LNCaP clone FGC (cell line): ENCODE data around the gene TIMELESS.

Experiments
- DNase-seq: peaks from one replicate; pipeline ENCODE4 v3.0.0-alpha.2; 2011; ENCODE audit warnings: low read depth
- H3K4me3 ChIP-seq: 2 replicates; pipeline ENCODE4 v1.5.1; 2011; ENCODE audit warnings: mild to moderate bottlenecking, low read depth, low read length, control low read depth
- CTCF ChIP-seq: IDR thresholded peaks from 2 replicates; pipeline ENCODE4 v1.5.1; 2012; ENCODE audit warnings: mild to moderate bottlenecking; ENCODE audit not compliant: control insufficient read depth, insufficient read depth; ENCODE audit errors: extremely low read depth

TIMELESS gene

DNA sequence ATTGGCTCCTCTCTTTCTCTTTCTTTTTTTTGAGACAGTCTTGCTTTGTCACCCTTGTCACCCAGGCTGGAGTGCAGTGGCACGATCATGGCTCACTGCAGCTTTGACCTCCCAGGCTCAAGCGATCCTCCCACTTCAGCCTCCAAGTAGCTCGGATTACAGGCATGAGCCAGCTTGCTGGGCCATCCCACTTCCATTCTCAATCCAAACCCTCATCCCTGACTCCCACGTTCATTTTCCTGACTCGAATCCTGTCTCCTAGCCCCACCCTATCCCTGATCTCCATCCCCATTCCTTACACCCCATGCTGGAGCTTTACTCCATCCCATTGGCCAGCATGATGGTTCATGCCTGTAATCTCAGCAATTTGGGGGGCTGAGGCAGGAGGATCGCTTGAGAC lies 26.9 kb upstream of the TIMELESS start:
- TF ChIP-seq CTCF, result no peak
- no peak overlapping the region for H3K4me3 ChIP-seq
- DNase-seq, result no peak

GRCh38 chr12:56474389-56474788 lies 25.2 kb upstream of the TIMELESS start:
- no peak for DNase-seq
- TF ChIP-seq CTCF, result no peak
- H3K4me3 ChIP-seq, result no peak overlapping the region

DNA sequence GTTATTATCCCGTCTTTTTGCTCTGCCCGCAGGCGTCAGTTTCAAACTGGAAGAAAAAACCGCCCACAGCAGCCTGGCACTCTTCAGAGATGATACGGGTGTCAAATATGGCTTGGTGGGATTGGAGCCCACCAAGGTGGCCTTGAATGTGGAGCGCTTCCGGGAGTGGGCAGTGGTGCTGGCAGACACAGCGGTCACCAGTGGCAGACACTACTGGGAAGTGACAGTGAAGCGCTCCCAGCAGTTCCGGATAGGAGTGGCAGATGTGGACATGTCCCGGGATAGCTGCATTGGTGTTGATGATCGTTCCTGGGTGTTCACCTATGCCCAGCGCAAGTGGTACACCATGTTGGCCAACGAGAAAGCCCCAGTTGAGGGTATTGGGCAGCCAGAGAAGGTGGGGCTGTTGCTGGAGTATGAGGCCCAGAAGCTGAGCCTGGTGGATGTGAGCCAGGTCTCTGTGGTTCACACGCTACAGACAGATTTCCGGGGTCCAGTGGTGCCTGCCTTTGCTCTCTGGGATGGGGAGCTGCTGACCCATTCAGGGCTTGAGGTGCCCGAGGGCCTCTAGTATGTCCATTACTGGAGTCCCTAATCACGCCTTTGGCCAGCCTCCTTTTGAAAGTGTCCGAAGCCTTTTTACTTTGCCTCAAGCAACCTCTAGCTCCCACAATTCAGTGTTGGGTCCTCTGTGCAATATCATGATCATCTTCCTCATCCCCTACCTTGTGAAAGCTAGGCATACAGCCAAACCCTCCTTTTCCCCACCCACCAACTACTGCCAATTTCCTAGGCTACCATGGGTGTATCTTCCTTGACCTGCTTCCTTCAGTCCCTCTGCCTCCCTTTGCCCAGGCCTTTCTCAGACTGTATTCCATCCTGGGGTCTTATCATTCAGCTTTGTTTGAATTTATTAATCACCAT lies 20.0 kb upstream of the TIMELESS start:
- TF ChIP-seq CTCF, result no peak
- peak overlapping the region; percentile 76 for H3K4me3 ChIP-seq
- DNase-seq, result no peak

DNA sequence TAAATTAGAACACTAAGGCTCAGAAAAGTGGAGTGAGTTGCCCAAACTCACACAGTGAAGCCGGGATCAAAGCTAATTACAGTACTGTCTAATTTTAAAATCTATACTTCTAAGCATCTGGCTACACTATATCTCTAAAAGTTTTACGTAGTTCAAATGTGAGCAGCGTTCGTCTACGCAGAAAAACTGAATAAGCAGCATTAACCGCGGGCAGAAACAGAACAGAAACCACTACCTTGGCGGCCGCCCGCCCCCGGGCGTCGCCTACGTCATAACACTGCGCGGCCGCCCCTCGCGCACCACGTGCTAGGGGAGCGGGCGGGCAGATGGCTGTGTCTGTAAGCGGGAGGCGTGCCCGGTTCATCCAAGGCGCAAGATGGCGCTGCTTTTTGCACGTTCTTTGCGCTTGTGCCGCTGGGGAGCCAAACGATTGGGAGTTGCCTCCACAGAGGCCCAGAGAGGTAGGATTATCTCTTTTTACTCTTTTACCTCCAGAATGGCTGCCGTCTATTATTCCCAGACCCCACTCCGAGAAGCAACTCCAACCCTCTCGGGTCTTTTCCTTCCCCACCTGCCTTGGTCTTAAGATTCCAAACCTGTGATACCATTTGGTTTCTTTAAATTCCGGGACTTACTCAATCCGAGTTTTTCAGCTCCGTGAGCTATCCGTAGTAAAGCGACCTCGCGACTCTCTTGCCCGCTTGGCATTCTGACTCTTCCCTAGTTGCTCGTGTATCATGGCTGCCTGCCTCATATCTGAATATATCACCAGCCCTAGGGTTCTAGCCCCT lies 19.2 kb upstream of the TIMELESS start, which contains the start of gene SPRYD4:
Gene SPRYD4, plus strand, starts transcription at position 363 of the 791 bp plus-strand sequence. Its CDS starts 14 bp downstream, at position 377.
- H3K4me3 ChIP-seq, result peak within 1 kb of the TSS; percentile 76
- TF ChIP-seq CTCF, result peak; percentile 67
- DNase-seq, result peak; percentile 77

- TF ChIP-seq CTCF, result no peak
- no peak overlapping the region for H3K4me3 ChIP-seq
- DNase-seq, result no peak
Observed at GRCh38 chr12:56462565-56462964, 13.3 kb upstream of the TIMELESS start.

DNA sequence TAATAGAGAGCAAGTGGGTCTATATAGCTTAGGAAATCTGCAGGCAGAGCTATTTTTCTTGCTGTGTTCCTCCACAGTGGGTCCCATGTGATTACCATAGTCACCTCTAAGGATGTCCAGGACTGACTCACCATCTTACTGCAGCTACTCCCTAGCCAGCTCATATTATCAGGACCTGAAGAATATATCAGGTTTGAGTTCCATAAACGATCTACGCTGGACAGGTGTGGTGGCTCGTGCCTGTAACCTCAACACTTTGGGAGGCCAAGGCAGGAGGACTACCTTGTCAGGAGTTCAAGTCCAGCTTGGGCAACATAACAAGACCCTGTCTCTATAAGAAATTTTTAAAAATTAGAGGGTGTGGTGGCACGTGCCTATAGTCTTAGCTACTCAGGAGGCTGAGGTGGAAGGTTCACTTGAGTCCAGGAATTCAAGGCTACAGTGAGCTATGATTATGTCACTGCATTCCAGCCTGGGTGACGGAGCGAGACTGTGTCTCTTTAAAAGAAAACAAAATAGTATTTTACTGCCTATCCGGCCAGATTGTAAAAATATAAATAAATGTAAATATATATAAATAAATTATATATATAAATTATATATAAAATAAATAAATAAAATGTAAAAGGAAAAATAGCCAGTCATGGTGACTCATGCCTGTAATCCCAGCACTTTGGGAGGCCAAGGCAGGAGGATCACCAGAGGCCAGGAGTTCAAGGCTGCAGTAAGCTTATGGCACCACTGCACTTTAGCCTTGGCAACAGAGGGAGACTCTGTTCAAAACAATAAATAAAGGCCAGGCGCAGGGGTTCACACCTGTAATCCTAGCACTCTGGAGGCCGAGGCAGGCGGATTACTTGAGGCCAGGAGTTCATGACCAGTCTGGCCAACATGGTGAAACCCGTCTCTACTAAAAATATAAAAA lies 12.3 kb upstream of the TIMELESS start:
- DNase-seq, result no peak
- TF ChIP-seq CTCF, result no peak
- H3K4me3 ChIP-seq, result no peak overlapping the region
